Peyer's patch (tissue), 4 donors: Measurements from ENCODE around the gene RNPEP.

Source experiments
- CTCF ChIP-seq, 6 experiments: fragments of 450-650 bp in 4 of 6; fragments of 200-600 bp in 2 of 6; sonication (generic) in 1 of 6; IDR thresholded peaks; one replicate each; pipeline ENCODE4 v1.5.1; 2017 to 2019; ENCODE audit warnings: antibody characterized with exemption in 6 of 6, mild to moderate bottlenecking in 3 of 6, moderate library complexity in 1 of 6
- POLR2A ChIP-seq, 2 donors: fragments of 450-650 bp; IDR thresholded peaks; one replicate each; pipeline ENCODE4 v1.5.1; 2017; ENCODE audit warnings: antibody characterized with exemption in 2 of 2, mild to moderate bottlenecking in 2 of 2, moderate library complexity in 2 of 2

GRCh38 chr1:202046748-202047708 lies 64.6 kb downstream of the RNPEP start:
- TF ChIP-seq CTCF (IDR thresholded peaks at IDR 0.05) (no peak), POLR2A (IDR thresholded peaks at IDR 0.05) (peak in 1 of 2 donors; percentile 40)
